Stimulated activated CD4-positive, alpha-beta T cell treated with anti-CD3 and anti-CD28 coated beads, Interleukin-4, amount 100 ng/mL, for 1 hour (primary cell): ENCODE data around the gene LIG1.
A peak's percentile ranks its signal among the peaks of the same experiment; 100 is the strongest.

Source experiments
- DNase-seq: peaks from one replicate; pipeline ENCODE4 v3.0.0-alpha.2; 2020

Gene LIG1

DNA sequence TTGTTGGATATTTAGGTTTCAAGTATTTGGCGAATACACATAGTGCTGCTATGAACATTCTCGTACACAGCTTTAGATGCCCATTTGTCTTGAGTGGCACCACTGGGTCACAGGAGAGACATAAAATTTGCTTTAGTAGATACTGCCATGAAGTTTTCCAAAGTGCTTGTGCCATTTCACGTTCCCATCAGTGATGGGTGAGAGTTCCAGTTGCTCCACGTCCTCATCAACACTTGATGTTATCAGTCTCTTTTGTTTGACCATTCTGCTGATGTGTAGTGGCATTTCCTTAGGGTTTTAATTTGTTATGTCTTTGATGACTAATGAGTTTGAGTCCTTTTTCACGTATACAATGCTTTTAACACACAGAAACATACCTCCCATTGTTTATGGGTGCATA lies 11.4 kb upstream of the LIG1 start:
- DNase-seq, result no peak

DNA sequence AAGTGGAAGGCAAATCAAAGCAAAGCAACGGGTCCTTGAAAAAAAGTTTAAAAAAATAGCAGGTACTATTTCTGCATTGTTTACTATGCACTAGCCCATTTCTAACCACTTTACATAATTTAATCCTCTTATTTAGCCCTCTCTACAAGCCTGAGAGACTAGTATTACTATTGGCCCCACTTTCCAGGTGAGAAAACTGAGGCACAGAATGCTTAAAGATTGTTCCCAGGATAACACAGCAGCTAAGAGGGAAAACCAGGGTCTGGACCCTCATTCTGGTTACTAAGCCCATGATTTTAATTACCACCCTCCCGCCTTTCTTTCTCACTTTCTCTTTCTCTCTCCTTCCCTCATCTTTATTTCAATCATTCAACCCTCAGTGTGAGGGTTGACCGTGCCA lies 6.1 kb upstream of the LIG1 start:
- DNase-seq, result no peak

DNA sequence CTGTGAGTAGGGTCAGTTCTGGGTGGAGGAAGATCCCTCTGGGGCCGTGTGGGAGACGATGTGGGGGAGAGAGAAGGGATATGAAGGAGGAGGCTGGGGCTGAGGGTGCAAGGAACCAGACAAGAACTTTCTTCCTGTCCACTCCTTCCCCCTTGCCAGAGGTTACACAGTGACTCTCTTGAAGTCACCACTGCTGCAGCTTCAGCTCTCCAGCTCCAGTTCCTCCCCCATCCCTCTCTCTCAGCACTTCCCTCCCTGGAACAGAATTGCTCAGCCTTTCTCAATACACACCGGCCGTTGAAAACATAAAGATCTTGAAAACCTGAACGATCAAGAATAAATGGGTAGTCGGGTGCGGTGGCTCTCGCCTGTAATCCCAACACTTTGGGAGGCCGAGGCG lies 5.4 kb upstream of the LIG1 start:
- no peak for DNase-seq

DNA sequence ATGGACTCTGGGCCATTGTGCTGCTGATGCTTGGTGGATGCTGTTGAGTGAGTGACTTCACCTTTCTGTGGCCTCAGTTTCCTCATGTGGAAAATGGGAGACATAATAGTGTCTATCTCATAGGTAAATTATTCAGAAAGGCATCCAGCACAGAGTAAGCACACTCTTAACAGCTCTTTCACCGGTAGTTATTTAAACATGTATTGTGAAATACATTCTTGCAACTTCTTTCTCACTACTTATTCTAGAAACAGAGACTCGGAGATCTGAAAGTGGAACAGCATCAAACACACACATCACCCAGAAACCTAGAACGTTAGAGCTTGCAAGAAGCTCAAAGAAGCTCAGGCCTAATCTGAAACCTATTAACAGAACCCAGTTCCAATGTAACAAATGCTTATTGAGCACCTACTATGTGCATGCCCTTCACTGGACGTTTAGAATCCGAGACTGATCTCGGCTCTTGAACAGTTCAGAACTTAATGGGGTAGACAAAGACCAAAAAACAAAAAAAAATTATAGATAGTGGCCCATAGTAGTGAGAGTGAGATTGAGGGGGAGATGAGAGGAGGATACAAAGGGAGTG lies 4.4 kb upstream of the LIG1 start:
- DNase-seq, result no peak

DNA sequence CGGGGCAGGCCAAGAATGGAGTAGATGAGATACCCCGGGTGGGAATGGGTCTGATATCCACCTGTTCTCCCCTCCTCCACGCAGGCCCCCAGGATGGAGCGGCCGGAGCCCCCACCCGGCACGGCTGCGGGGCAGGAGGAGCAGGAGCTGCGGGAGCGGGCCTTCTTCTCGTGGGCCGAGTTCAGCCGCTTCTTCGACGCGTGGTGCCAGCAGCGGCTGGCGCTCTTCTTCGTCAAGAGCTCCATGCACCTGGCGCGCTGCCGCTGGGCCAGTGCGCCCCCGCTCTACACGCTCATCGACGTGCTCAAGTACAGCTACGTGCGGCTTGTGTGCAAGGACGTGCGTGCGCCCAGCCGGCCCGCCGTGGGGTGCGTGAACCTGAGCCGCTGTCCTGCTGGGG lies 1.6 kb upstream of the LIG1 start:
- DNase-seq, result no peak

DNA sequence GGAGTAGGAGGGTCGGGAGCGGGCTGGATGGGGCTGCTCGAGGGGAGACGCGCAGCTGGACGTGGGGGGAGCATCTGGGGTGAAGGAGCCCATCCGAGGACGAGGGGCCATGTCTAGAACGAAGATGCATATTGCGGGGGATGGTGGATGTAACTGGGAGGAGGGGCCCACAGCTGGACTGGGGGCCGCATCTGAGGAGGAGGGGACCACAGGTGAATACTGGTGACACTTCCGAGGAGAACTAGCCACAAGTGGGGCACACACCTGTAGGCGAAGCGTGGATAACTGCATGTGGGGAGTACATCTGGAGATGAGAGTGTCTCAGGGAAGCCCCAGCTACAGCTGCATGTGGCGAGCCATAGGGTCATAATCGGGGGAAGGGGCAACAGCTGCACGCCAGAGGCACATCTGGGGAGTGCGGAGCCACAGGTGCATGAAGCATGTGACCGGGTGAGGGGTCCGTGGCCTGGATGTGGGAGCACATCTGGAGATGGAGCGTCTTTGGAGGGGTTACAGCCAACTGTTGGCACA lies 738 bp upstream of the LIG1 start:
- DNase-seq, result no peak

DNA sequence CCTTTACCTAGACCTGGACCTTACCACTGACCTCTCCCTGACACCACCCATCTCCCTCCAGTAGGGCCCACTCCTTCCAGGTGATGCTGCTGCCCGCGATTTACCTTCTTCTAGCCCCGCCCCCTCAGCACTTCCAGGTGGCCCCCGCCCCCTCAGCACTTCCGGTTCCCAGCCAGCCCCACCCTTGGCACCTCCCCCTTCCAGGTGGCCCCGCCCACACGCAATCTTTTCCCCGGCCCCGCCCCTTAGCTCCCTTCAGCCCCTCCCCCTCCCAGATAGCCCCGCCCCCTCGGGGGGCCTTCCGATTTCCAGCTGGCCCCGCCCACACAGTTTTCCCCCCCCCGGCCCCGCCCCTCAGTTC lies 586 bp downstream of the LIG1 start:
- DNase-seq, result peak; percentile 91

DNA sequence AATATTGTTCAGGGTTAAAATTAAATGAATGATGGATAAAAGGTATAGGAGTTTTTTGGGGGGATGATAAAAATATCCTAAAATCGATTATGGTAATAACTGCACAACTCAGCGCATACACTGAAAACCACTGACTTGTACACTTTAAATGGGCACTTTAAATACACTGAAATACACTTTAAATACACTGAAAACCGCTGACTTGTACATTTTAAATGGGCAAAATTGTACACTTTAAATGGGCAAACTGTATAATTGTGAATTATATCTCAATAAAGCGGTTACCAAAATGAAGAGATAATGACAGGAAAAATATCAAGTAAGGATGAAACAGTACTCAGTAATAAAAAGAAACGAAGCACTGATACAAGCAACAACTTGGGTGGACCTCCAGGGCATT lies 1.5 kb downstream of the LIG1 start:
- no peak for DNase-seq

DNA sequence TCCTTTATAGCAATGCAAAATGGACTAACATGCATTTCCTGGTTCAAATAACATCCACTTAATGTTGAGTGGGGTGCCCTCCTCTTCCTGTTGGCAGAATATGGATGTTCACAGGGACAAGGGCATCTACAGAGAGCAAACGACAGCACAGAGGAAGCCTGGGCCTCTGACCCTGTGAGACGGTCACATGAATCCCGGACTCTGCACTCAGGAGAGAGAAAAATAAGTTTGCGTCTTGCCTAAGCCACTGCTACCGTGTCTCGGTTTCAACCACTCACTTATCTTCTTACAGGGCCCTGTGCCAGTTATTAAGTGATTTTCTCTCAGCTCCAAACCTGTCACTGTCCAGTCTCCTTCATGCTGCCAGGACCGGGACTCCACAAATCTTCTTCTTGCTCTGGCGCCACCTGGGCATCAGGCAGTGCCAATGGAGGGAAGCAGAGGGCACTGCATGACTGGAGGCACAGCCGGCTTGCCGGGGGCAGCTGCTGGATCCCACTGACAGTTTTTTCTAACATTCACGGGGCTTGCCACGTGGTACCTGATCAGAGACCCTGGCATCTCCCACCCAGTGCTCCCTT lies 11.8 kb downstream of the LIG1 start:
- no peak for DNase-seq

DNA sequence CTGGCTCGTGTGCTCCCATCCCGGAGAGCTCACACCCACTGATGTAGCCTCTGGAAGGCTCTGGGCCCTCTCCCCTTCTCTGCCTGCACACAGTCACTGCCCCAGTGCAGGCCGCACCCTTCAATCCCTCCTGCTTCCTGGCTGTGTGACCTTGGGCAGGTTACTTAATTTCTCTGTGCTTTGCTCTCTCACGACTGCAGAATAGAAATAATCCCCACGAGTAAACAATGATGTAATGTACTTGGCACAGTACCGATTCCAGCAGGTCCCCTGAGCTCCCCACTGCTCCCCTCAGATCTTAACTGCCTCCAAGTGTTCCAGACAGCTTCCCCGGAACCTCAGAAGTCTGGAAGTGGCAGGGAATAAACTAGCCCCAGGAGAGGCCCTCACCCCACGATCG lies 16.1 kb downstream of the LIG1 start:
- DNase-seq, result no peak

DNA sequence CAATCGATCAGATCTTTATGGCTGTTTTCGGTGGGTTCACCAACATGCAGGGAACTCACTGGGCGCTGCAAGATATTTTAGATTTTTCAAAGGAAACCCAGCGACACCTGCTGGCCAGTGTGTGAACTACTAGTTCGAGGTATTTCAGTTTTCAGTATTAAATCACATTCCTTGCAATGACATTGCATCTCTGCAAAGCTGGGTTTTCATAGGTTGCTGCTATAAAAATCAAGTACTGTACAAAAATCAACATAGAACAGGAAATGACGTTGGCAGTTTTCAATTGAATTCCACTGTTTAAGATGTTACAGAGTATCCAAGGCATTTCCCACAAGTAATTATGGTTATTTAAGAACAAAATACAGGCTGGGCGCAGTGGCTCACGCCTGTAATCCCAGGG lies 17.6 kb downstream of the LIG1 start:
- DNase-seq, result peak; percentile 67

DNA sequence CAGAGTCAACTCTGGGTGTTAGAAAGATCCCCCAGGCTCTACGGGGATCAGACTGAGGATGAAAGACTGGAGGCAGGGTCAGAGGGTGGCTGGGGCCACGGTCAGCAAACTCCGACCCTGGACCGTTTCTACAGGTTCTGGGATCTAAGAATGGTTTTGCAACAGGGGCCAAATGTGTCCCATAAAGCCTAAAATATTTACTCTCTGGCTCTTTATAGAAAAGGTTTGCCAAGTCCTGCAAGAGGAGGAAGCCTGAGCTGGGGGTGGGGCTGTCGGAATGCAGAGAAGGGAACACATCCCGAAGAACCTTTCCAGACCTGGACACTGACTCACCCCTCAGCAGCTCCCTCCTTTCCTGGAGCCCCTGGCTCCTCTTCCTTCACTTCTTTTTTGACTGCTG lies 20.7 kb downstream of the LIG1 start:
- DNase-seq, result no peak

DNA sequence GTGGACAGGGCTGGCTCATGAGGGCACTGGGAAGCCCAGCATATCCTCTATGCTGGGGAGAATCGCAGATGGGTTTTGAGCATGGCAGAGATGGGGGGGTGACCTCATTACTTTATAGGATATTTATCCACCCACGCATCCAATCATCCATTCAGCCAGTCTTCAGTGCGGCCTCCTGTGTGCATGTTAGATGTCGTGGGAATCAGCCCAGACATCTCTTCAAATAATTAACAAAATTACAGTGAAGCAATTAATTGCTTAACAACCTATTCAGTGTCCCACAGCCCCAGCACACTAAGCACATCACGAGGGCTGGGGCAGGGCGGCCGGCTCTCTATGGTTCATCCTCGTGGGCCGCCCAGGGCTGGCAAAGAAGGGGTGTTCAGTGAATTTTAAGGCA lies 21.6 kb downstream of the LIG1 start:
- DNase-seq, result no peak

DNA sequence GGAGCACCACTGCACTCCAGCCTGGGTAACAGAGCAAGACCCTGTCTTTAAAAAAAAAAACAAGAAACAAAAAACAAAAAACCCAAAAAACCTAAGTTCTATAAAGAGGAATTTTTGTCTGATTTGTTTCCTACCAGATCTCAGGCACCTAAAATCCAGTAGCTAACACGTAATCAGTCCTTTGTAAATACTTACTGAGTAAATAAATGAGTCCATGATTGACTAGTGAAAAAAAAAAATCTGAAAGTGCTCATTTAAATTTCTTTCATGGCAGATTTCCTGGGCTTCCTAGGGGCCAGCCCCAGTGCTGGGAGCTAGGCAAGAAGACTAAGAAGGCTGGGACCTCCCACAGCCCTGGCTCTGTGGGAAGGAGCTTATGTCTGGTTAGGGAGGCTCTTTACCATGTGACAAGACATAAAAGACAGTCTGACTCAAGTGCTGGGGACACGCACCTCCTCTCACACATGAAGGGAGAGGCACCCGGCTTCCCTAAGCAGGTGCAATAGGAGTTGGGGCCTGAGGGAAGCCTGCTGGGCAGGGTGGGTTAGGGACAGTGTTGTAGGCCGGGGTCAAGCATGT lies 22.5 kb downstream of the LIG1 start:
- DNase-seq, result no peak

DNA sequence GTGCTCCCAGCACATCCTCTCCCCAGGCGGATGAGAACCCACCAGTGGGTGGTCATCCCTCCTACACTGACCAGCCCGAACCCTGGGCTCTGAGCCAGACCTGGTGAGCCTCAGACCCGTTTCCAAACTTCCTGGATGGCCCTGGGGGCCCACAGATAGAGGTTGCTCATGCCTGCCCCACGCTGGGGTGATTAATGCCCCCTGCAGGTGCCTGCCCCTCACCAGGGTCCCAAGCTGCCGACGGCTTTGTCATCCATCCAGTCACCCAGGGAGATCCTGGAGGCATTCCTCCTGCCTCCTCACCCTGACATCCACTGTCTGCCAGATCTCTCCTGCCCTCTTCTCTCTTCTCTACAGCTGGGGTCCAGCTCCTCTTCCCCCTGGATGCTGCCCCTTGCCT lies 31.1 kb downstream of the LIG1 start:
- no peak for DNase-seq

DNA sequence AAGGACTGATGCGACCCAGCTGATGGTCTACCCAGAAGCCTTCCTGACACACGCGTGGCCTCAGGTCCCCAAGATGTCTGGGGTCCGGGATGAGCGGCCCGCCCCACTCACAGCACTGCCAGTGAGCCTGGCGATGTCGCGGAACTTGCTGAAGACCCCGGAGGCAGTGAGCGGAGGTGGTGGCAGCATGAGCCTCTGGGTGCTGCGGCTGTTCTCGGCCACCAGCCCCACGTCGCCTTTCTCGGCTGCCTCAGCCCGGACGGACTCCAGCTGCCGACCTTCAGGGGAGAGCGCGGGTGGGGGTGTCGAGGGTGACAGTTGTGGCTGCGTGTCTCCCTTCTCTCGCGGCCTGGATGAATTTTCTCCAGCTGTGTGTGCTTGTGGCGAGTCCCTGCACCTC lies 32.7 kb downstream of the LIG1 start:
- no peak for DNase-seq

DNA sequence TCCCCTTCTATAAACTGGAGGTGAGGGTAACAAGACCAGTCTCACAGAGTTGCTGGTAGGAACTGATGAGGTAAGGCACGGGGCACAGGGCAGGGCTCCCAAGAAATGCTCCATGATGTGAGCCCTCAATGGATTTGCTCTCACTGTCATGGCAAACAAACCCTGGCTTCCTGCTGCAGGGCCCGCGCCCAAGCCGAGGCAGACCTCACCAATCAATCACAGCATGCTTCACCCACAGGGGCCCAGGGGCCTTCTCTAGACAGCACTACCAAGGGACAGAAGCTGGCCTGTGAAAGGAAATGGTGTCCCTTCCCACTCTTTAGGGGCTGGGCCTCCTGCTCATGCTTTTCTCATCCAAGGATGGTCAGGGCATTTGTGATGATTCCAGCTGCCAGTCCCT lies 33.6 kb downstream of the LIG1 start:
- DNase-seq, result no peak

DNA sequence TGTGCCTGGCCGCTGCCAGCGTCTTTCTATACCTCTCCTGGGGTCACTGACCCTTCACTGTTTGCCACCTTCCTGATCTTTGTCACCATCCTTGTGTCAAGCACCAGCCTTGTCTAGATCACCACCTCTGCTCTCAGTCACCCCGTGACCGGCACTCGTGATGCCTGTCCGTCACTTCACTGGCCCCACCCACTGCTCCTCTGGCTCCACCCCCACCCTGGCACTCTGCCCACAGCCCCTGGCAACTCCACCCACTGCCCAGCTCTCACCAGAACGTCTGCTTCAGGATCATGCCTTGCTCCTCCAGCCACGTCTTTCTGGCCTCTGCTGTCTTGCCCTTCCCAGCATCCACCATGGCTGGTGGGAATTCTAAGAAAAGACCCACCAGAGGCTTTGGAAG lies 34.7 kb downstream of the LIG1 start:
- DNase-seq, result peak; percentile 16

DNA sequence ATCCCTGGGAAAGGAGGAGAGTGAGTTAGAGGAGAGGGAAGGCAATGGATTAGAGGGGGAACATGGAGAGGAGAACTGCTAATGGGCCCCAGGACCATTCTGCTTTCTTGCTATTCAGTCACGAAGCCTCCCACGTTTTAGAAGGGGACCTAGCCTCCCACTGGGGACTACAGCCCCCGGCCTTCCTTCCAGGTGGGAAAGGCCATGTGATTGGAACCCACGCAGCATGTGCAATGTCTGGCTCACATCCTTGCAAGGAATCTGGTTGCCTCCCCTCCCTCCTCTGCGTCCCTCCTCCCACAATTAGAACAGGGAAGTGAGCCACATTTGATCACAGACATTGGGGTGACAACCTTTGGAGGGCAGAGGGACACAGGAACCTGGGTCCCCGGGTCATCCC lies 37.0 kb downstream of the LIG1 start:
- DNase-seq, result no peak

DNA sequence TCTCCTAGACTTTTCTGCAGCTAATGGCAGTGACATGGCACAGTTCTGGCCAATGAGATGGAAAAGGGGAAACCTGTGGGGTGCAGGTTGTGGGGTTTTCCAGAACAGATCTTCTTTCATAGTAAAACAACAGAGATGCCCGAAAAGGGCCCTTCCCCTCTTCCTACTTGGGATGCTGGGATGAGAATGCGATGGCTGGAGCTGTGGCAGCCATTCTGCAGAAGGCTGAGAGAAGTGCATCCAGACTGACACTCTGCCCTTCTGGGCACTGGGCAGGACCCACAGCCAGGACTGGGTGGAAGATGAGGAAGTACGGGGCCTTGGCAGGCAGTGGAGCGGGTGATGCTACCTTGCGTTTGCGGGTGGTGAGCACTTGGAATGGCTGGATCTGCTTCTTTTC lies 42.6 kb downstream of the LIG1 start:
- DNase-seq, result no peak

DNA sequence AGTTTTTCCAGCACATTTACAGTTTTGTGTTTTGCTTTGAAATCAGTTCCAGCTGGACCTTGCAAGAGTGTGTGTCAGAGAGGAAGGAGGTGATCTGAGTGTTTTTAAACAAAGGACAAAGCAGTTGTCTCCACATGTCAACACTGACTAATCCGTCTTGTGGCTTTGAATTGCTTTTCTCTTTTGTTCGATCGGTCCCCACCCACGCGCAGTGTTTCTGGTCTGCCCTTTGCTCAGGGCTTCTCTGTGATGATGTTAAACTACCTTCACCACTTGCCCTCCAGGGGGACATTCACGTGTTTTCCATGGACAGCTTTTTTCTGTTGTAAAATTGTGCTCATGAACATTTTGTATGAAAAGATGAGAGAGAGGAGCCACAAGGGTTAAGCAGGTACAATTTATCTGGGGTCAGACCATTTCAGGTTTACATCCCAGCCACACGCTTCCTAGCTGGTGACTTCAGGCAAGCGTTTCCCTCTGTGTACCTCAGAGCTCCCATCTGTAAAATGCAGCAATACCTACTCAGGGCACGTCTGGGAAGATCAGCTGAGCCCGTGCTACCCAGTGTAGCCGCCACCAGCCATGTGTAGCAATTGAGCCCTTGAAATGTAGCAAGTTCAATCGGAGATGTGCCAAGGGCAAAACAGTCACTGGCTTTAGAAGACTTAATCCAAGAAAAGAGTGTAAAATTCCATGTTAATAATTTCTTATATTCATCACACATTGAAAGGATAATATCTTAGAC lies 46.1 kb downstream of the LIG1 start:
- DNase-seq, result peak; percentile 19

DNA sequence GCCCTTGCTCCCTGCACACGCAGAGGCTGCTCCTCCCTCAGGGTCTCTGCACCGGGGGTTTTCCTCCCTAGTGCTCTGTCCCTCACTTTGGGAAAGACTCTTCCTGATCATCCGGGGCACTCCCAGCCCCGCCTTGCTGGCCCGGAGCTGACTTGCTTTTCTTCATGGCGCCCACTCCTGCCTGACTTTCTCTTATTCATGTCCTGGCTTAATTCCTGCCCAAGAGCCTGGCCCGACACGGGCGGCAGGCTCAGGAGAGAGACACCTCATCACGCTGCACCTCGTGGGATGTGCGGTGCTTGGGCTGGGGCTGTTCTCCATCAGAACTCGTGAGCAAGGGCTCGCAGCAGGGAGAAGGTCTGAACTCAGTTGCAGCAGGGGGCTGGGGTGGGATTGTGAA lies 47.7 kb downstream of the LIG1 start:
- no peak for DNase-seq

DNA sequence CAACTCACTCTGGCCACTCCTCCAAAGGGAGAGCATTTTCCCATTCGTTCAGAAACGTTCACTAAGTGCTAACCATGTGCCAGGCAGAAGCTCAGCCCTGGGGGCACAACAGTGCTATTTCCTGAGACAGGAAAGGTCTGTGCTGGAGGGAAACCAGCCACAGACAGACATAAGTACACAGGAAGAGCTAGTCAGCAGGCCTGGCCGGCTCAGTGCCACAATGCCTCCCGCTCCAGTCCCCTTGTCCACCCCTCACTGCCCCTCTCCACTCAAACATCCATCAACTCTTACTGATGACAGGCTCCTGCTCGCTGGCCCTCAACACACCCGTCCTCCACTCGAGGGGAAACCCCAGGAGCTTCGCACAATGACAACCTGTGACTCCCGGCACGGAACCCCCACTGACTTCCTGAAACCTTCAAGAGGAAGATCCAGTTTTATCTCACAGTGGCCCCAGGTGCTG lies 48.2 kb downstream of the LIG1 start:
- no peak for DNase-seq

DNA sequence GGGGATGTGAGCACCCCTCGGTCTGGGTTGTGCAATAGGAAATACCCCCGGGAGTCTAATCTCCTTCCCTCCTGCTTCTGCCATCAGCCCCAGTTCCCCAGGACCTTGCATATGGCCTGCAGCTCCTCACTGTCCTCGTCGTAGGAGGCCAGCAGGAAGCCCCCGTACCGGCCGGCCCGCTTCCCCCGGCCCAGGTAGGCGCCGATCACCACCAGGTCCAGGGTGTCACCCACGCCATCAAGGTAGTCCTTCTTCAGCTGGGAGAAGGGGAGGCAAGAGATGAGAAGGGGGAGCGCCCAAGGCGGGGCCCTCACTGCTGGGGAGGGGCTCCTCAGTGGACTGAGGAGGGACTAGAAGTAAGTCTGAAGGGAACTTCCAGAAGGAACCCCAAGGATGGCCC lies 49.1 kb downstream of the LIG1 start:
- no peak for DNase-seq
